Panc1 (cell line): ENCODE data around the gene PRKCA.

Experiments
- POLR2AphosphoS5 ChIP-seq: IDR thresholded peaks from 2 replicates; pipeline ENCODE4 v1.6.1; 2012; ENCODE audit warnings: mild to moderate bottlenecking, low read depth, low read length, moderate library complexity
- REST ChIP-seq, 2 experiments: IDR thresholded peaks; 2 replicates each; pipeline ENCODE4 v1.6.1; 2011 to 2012; ENCODE audit warnings: low read depth in 2 of 2, control low read depth in 1 of 2, low read length in 1 of 2, mild to moderate bottlenecking in 1 of 2, moderate library complexity in 1 of 2; ENCODE audit not compliant: insufficient read depth in 1 of 2
- TCF7L2 ChIP-seq: IDR thresholded peaks from 2 replicates; pipeline ENCODE4 v1.6.1; 2011; ENCODE audit warnings: mild to moderate bottlenecking, low read depth, low read length, inconsistent platforms
- TF ChIP-seq, protein P1 (sequence below): fragments of 450-650 bp; IDR thresholded peaks from 2 replicates; pipeline ENCODE4 v1.5.1; 2017; ENCODE audit warnings: mild to moderate bottlenecking

DNA sequence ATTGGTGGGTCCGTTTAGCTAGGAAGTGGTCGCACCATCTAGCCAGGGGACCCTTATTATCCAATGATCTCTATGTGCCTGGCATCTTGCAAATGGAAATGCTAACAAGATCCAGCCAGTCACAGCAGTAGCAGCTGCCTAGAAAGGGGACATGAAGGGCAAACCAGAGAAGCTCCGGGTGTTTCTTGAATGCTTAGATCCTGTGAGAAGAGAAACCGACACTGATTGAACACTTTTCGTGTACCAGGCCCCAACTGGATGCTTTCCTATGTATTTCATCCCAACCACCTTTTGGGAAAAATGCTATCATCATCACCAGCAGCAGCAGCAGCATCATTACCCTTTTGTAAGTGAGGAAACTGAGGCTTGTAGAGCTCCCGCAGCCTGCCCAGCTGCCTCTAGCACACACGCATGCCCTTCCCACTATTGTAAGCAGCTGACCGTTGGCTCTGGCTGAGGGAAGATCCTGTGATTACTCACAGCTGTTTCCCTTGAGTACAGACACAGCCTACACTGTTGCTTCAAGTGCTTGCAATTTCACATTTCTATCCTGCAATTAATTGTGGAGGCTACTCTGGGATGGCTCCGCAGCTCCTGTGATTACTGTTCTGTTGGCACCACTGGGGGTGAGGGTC is 351.8 kb downstream of the PRKCA start:
- TF ChIP-seq, protein P1, sequence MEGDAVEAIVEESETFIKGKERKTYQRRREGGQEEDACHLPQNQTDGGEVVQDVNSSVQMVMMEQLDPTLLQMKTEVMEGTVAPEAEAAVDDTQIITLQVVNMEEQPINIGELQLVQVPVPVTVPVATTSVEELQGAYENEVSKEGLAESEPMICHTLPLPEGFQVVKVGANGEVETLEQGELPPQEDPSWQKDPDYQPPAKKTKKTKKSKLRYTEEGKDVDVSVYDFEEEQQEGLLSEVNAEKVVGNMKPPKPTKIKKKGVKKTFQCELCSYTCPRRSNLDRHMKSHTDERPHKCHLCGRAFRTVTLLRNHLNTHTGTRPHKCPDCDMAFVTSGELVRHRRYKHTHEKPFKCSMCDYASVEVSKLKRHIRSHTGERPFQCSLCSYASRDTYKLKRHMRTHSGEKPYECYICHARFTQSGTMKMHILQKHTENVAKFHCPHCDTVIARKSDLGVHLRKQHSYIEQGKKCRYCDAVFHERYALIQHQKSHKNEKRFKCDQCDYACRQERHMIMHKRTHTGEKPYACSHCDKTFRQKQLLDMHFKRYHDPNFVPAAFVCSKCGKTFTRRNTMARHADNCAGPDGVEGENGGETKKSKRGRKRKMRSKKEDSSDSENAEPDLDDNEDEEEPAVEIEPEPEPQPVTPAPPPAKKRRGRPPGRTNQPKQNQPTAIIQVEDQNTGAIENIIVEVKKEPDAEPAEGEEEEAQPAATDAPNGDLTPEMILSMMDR = no peak
- TF ChIP-seq TCF7L2 = no peak
- TF ChIP-seq REST (IDR thresholded peaks at IDR 0.05; ENCODE audit: insufficient read depth in 1 of 2, low read depth in 2 of 2, low read length in 1 of 2) = no peak
- no peak for TF ChIP-seq POLR2AphosphoS5
